SU-DHL-6 (cell line): ENCODE data around the gene RAB19.

Experiments
- H2AFZ ChIP-seq: fragments of 200-600 bp; sonication (generic); 2 replicates; pipeline ENCODE4 v1.6.1; 2014; ENCODE audit warnings: low read depth, mild to moderate bottlenecking, moderate library complexity, mixed read lengths, antibody characterized with exemption, low read length; ENCODE audit not compliant: severe bottlenecking
- H3F3A ChIP-seq: fragments of 200-600 bp; shearing (Covaris generic); 2 replicates; pipeline ENCODE4 v1.6.0; 2016; ENCODE audit warnings: antibody characterized with exemption, mild to moderate bottlenecking; ENCODE audit not compliant: insufficient read depth
- H3K27ac ChIP-seq: fragments of 200-600 bp; sonication (generic); 2 replicates; pipeline ENCODE4 v1.5.1; 2016; ENCODE audit warnings: low read depth, mild to moderate bottlenecking, low read length, moderate library complexity, mixed read lengths
- H3K27me3 ChIP-seq: fragments of 200-600 bp; sonication (generic), shearing (Covaris generic); 2 replicates; pipeline ENCODE4 v1.6.0; 2014; ENCODE audit warnings: mild to moderate bottlenecking, low read length
- H3K36me3 ChIP-seq: fragments of 200-600 bp; sonication (generic); 2 replicates; pipeline ENCODE4 v1.6.1; 2014; ENCODE audit warnings: mild to moderate bottlenecking, low read length, mixed read lengths
- H3K4me2 ChIP-seq: fragments of 300-600, 200-600 bp; shearing (Covaris generic), sonication (generic); 2 replicates; pipeline ENCODE4 v1.6.0; 2014; ENCODE audit warnings: low read length, low read depth, mild to moderate bottlenecking; ENCODE audit not compliant: poor library complexity, severe bottlenecking
- H3K4me3 ChIP-seq: fragments of 200-600 bp; sonication (generic); 2 replicates; pipeline ENCODE4 v1.5.1; 2014; ENCODE audit warnings: antibody characterized with exemption, low read length, mild to moderate bottlenecking, mixed read lengths; ENCODE audit not compliant: insufficient read depth, poor library complexity, severe bottlenecking
- H3K79me2 ChIP-seq: fragments of 200-600 bp; sonication (generic); 2 replicates; pipeline ENCODE4 v1.6.1; 2014; ENCODE audit warnings: mild to moderate bottlenecking, low read length, moderate library complexity; ENCODE audit not compliant: insufficient read depth
- H3K9ac ChIP-seq: fragments of 200-600 bp; sonication (generic); 2 replicates; pipeline ENCODE4 v1.7.0; 2014; ENCODE audit warnings: mild to moderate bottlenecking, low read length
- H3K9me2 ChIP-seq: fragments of 200-600 bp; sonication (generic); replicated peaks from 2 replicates; pipeline ENCODE4 v1.6.1; 2014; ENCODE audit warnings: low read length; ENCODE audit not compliant: insufficient read depth
- H3K9me3 ChIP-seq: fragments of 200-600 bp; sonication (generic); 2 replicates; pipeline ENCODE4 v1.6.1; 2014; ENCODE audit warnings: low read length, mixed read lengths; ENCODE audit not compliant: insufficient read depth
- H4K20me1 ChIP-seq: fragments of 200-600 bp; sonication (generic); 2 replicates; pipeline ENCODE4 v1.6.1; 2014; ENCODE audit warnings: low read depth, mild to moderate bottlenecking, antibody characterized with exemption, low read length, moderate library complexity, mixed read lengths
- CTCF ChIP-seq: fragments of 200-600 bp; sonication (generic); IDR thresholded peaks from one replicate; pipeline ENCODE4 v1.5.1; 2017; ENCODE audit warnings: antibody characterized with exemption, mild to moderate bottlenecking, low read length, moderate library complexity; ENCODE audit not compliant: insufficient read depth, poor library complexity, severe bottlenecking
- EZH2phosphoT487 ChIP-seq: fragments of 200-600 bp; sonication (generic), shearing (Covaris generic); conservative IDR thresholded peaks from 2 replicates; pipeline ENCODE4 v1.6.1; 2018; ENCODE audit warnings: mild to moderate bottlenecking, antibody characterized with exemption, low read length, moderate library complexity, mixed read lengths

Gene RAB19

GRCh38 chr7:140446467-140446866 lies 42.6 kb downstream of the RAB19 start:
- no peaks in the 10 kb centered on the region for H3K27me3 ChIP-seq
- H3K9ac ChIP-seq = no peak overlapping the region
- no peaks in the 10 kb centered on the region for H3K79me2 ChIP-seq
- H3K4me2 ChIP-seq = no peak overlapping the region
- H3K9me2 ChIP-seq = no peaks in the 10 kb centered on the region
- H3K36me3 ChIP-seq = no peaks in the 10 kb centered on the region
- H2AFZ ChIP-seq = no peak overlapping the region
- no peak overlapping the region for H3K27ac ChIP-seq
- no peak overlapping the region for H3K4me3 ChIP-seq
- H3F3A ChIP-seq = no peaks in the 10 kb centered on the region
- no peaks in the 10 kb centered on the region for H3K9me3 ChIP-seq
- H4K20me1 ChIP-seq = no peaks in the 10 kb centered on the region
- TF ChIP-seq CTCF (no peak), EZH2phosphoT487 (no peak)

- Histone ChIP-seq H3K9me3 (no peaks in the 10 kb centered on the region), H3F3A (no peaks in the 10 kb centered on the region), H3K4me3 (no peak overlapping the region), H3K4me2 (no peak overlapping the region), H2AFZ (no peak overlapping the region), H3K79me2 (no peaks in the 10 kb centered on the region), H4K20me1 (no peaks in the 10 kb centered on the region), H3K27ac (no peak overlapping the region), H3K9ac (no peak overlapping the region), H3K36me3 (no peaks in the 10 kb centered on the region), H3K9me2 (no peaks in the 10 kb centered on the region), H3K27me3 (no peaks in the 10 kb centered on the region)
- TF ChIP-seq EZH2phosphoT487 (no peak), CTCF (no peak)
Measured at GRCh38 chr7:140447841-140448240, 44.0 kb downstream of the RAB19 start.

DNA sequence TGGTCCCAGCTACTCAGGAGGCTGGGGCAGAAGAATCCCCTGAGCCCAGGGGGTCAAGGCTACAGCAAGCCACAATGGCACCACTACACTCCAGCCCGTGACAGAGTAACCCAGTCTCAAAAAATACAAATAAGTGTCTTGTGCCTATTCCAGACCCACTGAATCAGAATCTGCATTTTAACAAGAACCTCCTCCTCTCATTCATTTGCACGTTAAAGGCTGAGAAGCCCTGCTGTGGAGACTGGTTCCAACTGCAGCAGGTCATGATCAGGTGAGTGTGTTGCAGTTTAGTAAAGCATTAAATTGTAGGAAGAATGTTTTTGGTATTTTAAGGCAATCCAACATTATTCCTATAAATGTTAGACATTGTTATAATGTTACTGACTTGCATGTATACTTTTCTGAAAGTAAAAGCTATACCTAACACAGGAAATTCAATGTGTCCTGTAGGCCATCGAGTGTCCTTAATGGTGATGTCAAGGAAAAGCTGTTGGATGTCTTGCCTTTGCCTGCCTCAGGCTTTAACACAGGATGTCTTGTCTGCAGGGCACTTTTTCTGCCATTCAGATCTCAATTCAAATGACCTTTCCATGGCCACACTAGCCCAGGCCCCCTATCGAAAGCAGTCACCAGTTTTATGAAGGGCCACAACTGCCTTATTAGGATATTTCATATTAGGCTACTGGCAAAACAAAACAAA lies 45.1 kb downstream of the RAB19 start:
- H3K27me3 ChIP-seq = no peaks in the 10 kb centered on the region
- no peaks in the 10 kb centered on the region for H3K9me2 ChIP-seq
- H3K9ac ChIP-seq = no peak overlapping the region
- H2AFZ ChIP-seq = no peak overlapping the region
- TF ChIP-seq EZH2phosphoT487 (no peak), CTCF (no peak)
- no peaks in the 10 kb centered on the region for H3K36me3 ChIP-seq
- no peaks in the 10 kb centered on the region for H3K9me3 ChIP-seq
- H3K4me3 ChIP-seq = no peak overlapping the region
- H4K20me1 ChIP-seq = no peaks in the 10 kb centered on the region
- no peak overlapping the region for H3K4me2 ChIP-seq
- H3K27ac ChIP-seq = no peak overlapping the region
- no peaks in the 10 kb centered on the region for H3F3A ChIP-seq
- H3K79me2 ChIP-seq = no peaks in the 10 kb centered on the region
